Activated naive CD4-positive, alpha-beta T cell treated with anti-CD3 and anti-CD28 coated beads for 36 hours (primary cell): Measurements from ENCODE around the gene SLC12A9. TPM values are rescaled to one million over a fixed set of nuclear protein-coding genes. Genes with fewer than 3 reads are reported as not detected.

Experiments
- CTCF ChIA-PET: fragments of 350-600 bp; sonication (Branson Sonifier 250); formaldehyde crosslinking; loops from one replicate; lab custom pipeline; 2021; ENCODE audit warnings: antibody characterized with exemption; lab: Charles Lee
- DNase-seq: peaks from one replicate; pipeline ENCODE4 v3.0.0-alpha.2; 2020
- H3K27ac Mint-ChIP-seq: one replicate; pipeline ENCODE4 v1.8.0; 2021; ENCODE audit warnings: mild to moderate bottlenecking, mixed read lengths
- H3K27me3 Mint-ChIP-seq: one replicate; pipeline ENCODE4 v1.8.0; 2021; ENCODE audit warnings: low read depth, mixed read lengths
- H3K36me3 Mint-ChIP-seq: one replicate; pipeline ENCODE4 v1.8.0; 2021; ENCODE audit warnings: low read depth, mixed read lengths
- H3K4me1 Mint-ChIP-seq: one replicate; pipeline ENCODE4 v1.8.0; 2021; ENCODE audit warnings: low read depth, mixed read lengths
- H3K4me3 Mint-ChIP-seq: one replicate; pipeline ENCODE4 v1.8.0; 2021; ENCODE audit warnings: mild to moderate bottlenecking, moderate library complexity, mixed read lengths
- H3K9me3 Mint-ChIP-seq: one replicate; pipeline ENCODE4 v1.8.0; 2021; ENCODE audit warnings: mixed read lengths
- intact Hi-C: fragments of 100-400 bp; cut with micrococcal nuclease; formaldehyde crosslinking; loops from one replicate; pipeline ENCODE4 v1.15.1; 2023
- total RNA-seq, 2 experiments: library from RNA; stranded (reverse); gene quantifications; one replicate each; pipeline ENCODE4 v1.2.3, GENCODE V29; 2021

Gene SLC12A9
- total RNA-seq, 2 experiments from 2014 or later, result 10.1 to 10.5 TPM

DNA sequence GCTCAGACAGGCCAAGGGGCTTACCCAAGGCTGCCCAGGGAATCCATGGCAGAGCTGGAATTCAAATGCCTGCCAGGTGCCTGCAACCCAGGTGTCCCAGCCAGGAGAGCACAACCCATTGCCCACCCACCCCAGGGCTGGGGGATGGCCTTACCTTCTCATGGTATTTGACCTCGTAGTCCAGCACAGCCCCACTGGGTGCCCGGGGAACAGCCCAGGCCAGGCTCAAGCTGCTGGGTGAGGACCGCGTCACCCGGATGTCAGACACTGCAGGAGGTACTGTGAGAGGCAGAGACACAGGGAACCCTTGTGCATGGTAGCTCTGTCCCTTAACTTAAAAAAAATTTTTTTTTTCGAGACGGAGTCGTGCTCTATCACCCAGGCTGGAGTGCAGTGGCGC lies 34.1 kb upstream of the SLC12A9 start:
- CTCF ChIA-PET, result interaction anchor here (1.1 kb wide), 1 partner anchor 18 kb away, joined by 4 read pairs; no protein-coding TSS in a partner anchor
- no peak overlapping the region for H3K4me3 Mint-ChIP-seq
- intact Hi-C loops, result no loop called here
- no peaks in the 10 kb centered on the region for H3K4me1 Mint-ChIP-seq
- DNase-seq, result no peak
- no peak overlapping the region for H3K27ac Mint-ChIP-seq
- H3K9me3 Mint-ChIP-seq, result no peaks in the 10 kb centered on the region
- no peaks in the 10 kb centered on the region for H3K27me3 Mint-ChIP-seq
- H3K36me3 Mint-ChIP-seq, result peaks cover 1% of the 10 kb centered on the region

DNA sequence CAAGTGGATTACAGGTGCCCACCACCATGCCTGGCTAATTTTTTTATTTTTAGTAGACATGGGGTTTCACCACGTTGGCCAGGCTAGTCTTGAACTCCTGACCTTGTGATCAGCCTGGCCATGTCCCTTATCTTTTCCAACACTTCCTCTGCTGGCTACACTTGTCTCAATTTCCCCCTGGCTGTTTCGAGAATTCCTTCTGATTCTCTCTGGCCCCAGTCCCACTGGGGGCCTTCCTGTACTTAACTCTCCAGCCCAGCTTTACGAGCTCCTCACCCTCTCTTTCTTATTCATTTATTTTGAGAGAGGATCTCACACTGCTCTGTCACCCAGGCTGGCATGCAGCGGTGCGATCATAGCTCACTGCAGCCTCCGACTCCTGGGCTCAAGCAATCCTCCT lies 33.7 kb upstream of the SLC12A9 start:
- DNase-seq, result no peak
- intact Hi-C loops, result no loop called here
- Mint-ChIP-seq H3K36me3 (peaks cover 1% of the 10 kb centered on the region), H3K4me3 (no peak overlapping the region), H3K27ac (no peak overlapping the region), H3K9me3 (no peaks in the 10 kb centered on the region), H3K27me3 (no peaks in the 10 kb centered on the region), H3K4me1 (no peaks in the 10 kb centered on the region)
- CTCF ChIA-PET, result no interaction called here

DNA sequence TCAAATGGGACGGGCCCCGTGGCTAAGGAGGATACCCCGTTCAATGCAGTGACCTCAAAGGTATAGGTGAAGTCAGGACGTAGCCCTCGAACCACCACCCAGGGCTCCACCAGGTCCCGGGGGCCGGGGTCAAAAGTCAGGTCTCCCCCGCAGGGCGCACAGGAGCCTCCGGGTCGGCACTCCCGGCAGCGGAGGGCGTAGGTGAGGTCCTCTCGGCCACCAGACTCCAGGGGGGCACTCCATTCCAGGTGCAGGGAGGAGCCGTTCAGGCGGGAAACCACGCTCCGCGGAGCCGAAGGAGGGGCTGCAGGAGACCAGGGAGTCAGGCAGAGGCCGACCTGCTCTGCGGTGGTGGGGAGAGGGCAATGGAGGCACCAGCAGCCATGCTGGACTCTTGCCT lies 32.9 kb upstream of the SLC12A9 start:
- CTCF ChIA-PET, result no interaction called here
- Mint-ChIP-seq H3K9me3 (no peaks in the 10 kb centered on the region), H3K36me3 (peaks cover 1% of the 10 kb centered on the region), H3K27ac (no peak overlapping the region), H3K4me1 (no peaks in the 10 kb centered on the region), H3K4me3 (no peak overlapping the region), H3K27me3 (peaks cover 2% of the 10 kb centered on the region)
- DNase-seq, result no peak
- intact Hi-C loops, result no loop called here

DNA sequence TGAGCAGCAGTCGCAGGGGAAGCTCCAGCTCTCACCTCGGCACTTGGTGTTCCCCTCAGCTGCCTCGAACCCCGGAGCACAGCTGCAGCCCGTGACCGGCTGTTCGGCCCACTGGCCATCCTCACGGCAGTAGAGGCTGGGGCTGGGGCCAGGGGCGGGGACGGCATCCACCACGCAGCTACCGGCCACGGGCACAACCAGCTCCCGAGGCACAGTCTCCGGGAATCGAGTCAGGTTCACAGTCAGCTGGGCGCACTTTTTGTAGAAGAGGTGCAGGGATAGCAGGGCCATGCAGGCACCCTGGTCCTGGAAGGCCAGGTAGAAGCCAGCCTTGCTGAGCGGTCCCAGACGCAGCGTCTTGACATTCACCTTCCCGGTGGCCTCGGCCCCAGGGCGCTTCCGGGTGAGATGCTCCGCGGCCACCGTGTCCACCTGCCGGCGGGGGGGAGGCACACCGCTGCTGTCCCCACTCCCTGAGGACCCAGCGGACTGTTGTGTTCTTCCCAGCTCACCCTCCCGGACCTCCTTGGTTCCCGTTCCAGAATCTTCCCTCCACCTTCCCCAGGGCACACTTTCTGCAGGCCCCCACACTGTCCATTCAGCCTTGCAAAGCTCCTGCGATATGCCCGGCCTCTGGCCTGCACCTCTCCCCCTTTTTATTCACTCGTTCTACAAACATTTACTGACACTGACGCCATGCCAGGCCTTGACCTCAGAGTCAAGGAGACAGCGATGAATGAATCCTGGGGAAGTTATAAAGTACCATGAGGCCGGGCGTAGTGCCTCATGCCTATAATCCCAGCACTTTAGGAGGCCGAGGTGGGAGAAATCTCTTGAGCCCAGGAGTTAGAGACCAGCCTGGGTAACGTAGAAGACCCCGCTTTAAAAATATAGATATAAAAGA lies 30.0 kb upstream of the SLC12A9 start:
- Mint-ChIP-seq H3K4me1 (peaks cover 6% of the 10 kb centered on the region), H3K9me3 (no peaks in the 10 kb centered on the region), H3K27me3 (peaks cover 18% of the 10 kb centered on the region), H3K27ac (no peak overlapping the region), H3K4me3 (no peak overlapping the region), H3K36me3 (peaks cover 1% of the 10 kb centered on the region)
- intact Hi-C loops, result no loop called here
- CTCF ChIA-PET, result interaction anchor here (0.5 kb wide), 1 partner anchor 188 kb away, joined by 5 read pairs; no protein-coding TSS in a partner anchor
- DNase-seq, result no peak

DNA sequence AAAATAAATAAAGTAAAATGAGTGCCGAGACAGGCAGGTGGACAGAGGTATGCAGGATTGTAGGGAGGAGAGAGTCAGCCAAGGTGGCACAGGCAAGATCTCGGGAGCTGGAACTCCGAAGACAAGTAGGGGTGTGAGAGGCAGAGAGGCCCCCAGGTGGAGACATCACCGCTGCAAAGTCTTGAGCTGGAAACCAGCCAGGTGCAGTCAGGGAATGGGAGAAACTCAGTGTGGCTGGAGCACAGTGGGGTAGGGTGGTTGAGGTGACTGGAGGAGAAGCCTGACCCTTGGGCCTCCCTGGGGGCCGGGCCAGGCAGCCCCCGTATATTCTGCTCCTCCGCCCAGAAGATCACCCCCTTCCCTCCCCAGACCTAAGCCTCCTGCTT lies 29.4 kb upstream of the SLC12A9 start:
- H3K36me3 Mint-ChIP-seq, result peaks cover 1% of the 10 kb centered on the region
- peaks cover 23% of the 10 kb centered on the region for H3K27me3 Mint-ChIP-seq
- intact Hi-C loops, result no loop called here
- H3K4me1 Mint-ChIP-seq, result peaks cover 10% of the 10 kb centered on the region
- H3K4me3 Mint-ChIP-seq, result no peak overlapping the region
- CTCF ChIA-PET, result no interaction called here
- H3K27ac Mint-ChIP-seq, result no peak overlapping the region
- H3K9me3 Mint-ChIP-seq, result no peaks in the 10 kb centered on the region
- DNase-seq, result no peak

DNA sequence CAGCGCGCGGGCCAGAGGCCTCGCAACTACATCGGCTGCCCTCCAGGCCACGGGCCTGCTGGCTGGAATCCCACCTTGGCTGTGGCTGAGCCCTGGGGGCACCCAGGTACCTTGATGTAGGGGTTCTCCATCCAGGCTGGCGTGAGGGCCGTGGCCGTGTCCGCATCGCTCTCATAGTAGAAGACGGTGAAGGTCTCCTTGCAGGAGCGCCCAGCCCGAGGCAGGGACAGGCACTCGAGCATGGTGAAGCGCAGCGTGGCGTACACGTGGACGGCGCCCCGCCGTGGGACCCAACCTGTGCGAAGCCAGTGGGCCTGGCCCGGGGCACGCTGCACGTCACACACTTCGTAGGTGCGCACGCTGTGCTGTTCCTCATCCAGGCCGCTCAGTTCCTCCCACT lies 29.0 kb upstream of the SLC12A9 start:
- no peaks in the 10 kb centered on the region for H3K9me3 Mint-ChIP-seq
- H3K4me3 Mint-ChIP-seq, result no peak overlapping the region
- H3K4me1 Mint-ChIP-seq, result peaks cover 12% of the 10 kb centered on the region
- no peak for DNase-seq
- CTCF ChIA-PET, result no interaction called here
- no peak overlapping the region for H3K27ac Mint-ChIP-seq
- peaks cover 1% of the 10 kb centered on the region for H3K36me3 Mint-ChIP-seq
- intact Hi-C loops, result no loop called here
- H3K27me3 Mint-ChIP-seq, result peaks cover 25% of the 10 kb centered on the region

DNA sequence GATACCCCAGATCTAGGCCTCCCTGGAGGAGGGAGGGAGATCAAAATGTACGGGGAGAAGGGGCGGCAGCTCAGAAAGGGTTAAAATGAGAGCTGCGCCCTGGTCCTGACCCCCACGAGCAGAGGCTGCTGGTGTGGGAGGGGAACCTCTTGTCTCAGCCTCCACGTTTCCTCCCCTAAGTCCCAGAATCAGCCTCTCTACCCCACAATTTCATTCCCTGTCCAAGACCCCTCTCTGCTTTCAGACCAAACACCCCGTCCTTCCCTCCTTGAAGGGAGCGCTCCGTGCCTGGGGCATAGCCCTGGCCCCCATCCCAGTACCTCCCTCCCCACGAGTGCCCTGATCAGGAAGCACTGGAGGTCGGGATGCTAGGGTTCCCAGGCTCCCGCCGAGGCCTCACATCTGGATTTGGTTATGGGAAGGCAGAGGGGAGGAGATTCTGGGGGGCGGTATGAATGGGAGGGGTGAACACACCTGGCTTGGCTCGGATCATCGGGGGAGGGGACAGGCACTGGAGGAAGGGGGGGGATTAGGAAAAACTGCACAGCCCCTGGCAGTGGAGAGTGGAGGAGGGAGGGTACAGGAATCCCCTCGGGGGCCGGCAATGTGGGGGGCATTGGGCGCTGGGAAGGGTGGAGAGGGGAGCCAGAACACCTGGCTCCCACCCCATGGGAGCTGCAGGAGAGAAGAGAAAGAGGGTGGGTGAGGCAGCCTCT lies 27.9 kb upstream of the SLC12A9 start:
- intact Hi-C loops, result no loop called here
- no peak for DNase-seq
- H3K9me3 Mint-ChIP-seq, result no peaks in the 10 kb centered on the region
- peaks cover 14% of the 10 kb centered on the region for H3K4me1 Mint-ChIP-seq
- CTCF ChIA-PET, result interaction anchor here (1.0 kb wide), 1 partner anchor 355 kb away, joined by 3 read pairs; no protein-coding TSS in a partner anchor
- H3K36me3 Mint-ChIP-seq, result peaks cover 1% of the 10 kb centered on the region
- H3K4me3 Mint-ChIP-seq, result no peak overlapping the region
- H3K27me3 Mint-ChIP-seq, result peaks cover 30% of the 10 kb centered on the region
- no peak overlapping the region for H3K27ac Mint-ChIP-seq

DNA sequence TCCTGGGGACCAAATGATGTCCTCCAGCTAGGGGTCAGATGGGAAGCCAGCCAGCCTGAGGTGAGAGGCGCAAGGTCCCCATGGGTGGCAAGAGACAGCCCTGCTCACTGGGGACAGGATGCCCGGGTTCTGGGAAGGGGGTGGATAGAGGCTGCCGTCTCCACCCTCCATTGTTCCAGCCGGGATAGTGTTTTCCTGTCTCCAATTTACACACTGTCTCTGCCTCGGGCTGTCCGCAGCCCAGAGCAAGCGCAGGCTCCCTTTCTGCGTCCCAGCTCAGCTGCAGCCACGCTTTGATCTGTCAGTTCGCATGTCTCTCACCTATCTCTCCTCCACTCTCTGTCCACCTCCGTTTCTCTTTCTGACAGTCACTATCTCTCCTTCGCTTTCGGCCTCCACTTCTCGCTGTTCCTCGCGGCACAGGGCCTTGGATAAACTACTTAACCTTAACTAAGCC lies 27.3 kb upstream of the SLC12A9 start:
- Mint-ChIP-seq H3K27ac (no peak overlapping the region), H3K4me1 (peaks cover 14% of the 10 kb centered on the region), H3K4me3 (no peak overlapping the region), H3K27me3 (peaks cover 31% of the 10 kb centered on the region), H3K36me3 (peaks cover 1% of the 10 kb centered on the region), H3K9me3 (no peaks in the 10 kb centered on the region)
- no peak for DNase-seq
- intact Hi-C loops, result no loop called here
- CTCF ChIA-PET, result no interaction called here

DNA sequence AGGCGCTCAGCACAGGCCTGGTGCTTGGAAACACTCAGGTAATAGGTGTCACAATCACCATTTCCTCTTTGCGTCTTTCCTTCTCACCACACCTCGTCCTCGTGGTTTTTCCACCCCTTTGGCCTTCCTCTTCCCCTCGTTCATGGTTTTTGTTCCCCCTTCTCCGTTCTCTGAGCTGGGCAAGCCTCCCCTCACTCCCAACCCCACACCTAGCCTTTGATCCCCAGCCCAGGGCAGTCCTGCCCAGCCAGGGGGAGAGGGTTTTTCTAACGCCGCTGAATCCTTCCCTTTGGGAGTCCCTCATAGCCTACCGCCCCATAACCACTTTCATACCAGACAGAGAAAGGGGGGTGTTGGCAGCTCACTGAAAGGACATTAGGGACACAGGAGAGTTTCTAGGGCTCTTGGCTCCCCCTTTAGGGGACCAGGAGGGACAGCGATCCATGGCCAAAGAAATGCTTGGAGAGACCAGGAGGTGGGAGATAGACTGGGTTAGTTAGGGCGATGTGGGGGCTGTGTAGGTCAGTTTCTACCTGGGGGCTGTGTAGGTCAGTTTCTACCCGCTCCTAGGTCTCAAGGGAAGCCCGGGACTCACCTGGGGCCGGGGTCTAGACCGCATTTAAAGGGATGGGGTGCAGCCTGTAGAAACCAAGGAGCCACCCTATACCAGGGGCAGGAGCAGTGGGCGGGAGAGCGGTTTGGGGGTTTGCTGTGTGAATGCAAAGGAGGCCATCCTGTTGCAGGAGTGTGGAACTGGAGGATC lies 26.6 kb upstream of the SLC12A9 start:
- peaks cover 31% of the 10 kb centered on the region for H3K27me3 Mint-ChIP-seq
- no peak overlapping the region for H3K27ac Mint-ChIP-seq
- H3K9me3 Mint-ChIP-seq, result no peaks in the 10 kb centered on the region
- no peak for DNase-seq
- peaks cover 14% of the 10 kb centered on the region for H3K4me1 Mint-ChIP-seq
- CTCF ChIA-PET, result no interaction called here
- H3K36me3 Mint-ChIP-seq, result peaks cover 1% of the 10 kb centered on the region
- intact Hi-C loops, result no loop called here
- H3K4me3 Mint-ChIP-seq, result peak overlapping the region; percentile 54

DNA sequence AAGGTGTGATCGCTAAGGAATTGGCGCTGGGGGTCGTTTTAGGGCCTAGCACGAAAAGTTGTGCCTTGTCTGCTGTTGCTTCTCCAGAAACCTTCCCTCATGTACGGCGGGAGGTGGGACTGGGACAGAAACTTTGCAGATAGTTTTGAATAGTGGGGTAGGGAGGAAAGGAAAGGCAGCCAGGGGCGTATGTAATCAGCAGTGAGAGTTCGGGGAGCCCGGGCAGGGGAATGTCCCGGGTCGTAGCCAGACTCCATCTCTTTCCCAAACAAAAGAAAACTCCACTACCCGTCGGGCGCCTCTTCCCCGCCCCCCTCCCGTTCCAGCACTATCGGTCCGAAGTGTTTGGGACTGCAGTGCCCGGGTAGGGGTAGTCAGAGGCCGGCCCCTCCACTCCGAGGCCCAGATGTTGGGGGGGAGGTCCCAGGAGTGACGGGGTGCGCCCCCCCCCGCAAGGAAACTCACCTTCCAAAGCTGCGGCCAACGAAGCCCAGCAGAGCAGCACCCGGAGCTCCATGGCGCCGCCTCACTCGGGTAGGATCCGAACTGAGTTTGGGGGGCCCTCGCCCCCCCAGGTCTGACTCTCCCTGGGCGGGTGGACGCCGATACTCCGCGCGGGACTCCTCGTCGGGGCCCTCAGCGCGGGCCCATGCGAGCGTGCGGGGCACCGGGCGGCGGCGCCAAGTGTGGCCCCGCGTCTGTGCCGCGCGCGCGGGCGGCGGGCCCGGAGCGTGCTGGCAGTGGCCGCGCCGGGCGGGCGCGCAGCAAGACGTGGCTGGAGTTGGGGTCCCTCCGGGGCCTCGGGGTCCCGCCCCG lies 25.8 kb upstream of the SLC12A9 start:
- intact Hi-C loops, result no loop called here
- CTCF ChIA-PET, result interaction anchor here (0.6 to 1.5 kb wide), 2 partner anchors 24 to 389 kb away, joined by 5 to 8 read pairs; no protein-coding TSS in a partner anchor
- no peak for DNase-seq
- H3K36me3 Mint-ChIP-seq, result no peaks in the 10 kb centered on the region
- no peak overlapping the region for H3K27ac Mint-ChIP-seq
- peak overlapping the region; percentile 54 for H3K4me3 Mint-ChIP-seq
- H3K27me3 Mint-ChIP-seq, result peaks cover 31% of the 10 kb centered on the region
- H3K4me1 Mint-ChIP-seq, result peaks cover 14% of the 10 kb centered on the region
- H3K9me3 Mint-ChIP-seq, result no peaks in the 10 kb centered on the region

DNA sequence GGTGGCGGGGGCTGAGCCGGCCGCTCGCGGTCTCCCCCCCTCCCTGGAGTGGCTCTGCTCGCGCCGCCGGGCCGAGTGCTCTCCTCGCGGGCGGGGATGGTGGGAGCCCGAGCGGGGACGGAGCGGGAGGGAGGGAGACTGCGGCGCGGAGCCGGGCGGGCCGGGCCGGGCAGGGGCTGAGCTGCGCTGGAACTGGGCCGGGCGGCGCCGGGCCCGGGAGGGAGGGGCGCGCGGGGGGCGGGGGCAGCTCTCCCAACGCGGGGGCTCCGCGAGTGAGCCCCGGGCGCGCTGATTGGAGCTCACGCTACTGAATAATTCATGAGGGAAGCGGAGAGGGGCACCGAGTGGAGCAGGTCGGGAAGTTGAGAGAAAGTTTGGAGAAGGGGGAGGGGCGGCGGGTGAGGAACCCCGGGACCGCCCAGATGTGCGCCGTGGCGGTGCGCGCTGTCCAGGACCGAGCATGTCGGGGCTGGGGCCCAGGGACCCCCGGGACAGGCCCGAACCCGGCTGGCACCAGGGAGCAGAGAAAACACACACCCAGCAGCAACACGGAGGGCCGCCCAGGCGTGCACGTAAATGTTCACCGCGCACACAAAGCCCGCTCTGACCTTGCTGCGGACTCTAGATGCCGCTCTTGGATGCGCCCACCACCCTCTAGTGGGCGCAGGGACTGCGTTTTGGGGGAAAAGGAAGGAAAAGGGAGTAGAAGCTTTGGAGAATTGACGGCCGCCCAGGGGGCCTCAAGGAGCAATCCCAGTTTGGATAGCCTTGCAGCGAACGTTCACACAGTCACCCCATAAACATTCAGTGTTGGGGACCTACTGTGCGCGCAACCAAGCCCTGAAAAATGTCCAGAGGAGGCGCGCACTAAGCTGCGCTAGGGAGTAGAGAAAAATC lies 24.9 kb upstream of the SLC12A9 start, which contains the start of gene EPHB4:
EPHB4 (minus strand) TSS at position 194 of the 897 bp plus-strand sequence. CDS start 493 bp downstream, outside the sequence.
- Mint-ChIP-seq H3K27ac (no peak within 1 kb of the TSS), H3K4me3 (peak within 1 kb of the TSS; percentile 63), H3K36me3 (no peaks in the 10 kb centered on the region), H3K9me3 (no peaks in the 10 kb centered on the region), H3K27me3 (peaks cover 31% of the 10 kb centered on the region), H3K4me1 (peaks cover 14% of the 10 kb centered on the region)
- DNase-seq, result peak; percentile 13
- intact Hi-C loops, result no loop called here
- CTCF ChIA-PET, result interaction anchor here (1.5 kb wide), 1 partner anchor 23 kb away, joined by 5 read pairs; no protein-coding TSS in a partner anchor
